H1 (cell line): Measurements from ENCODE around the gene ARHGAP24. TPM values are rescaled to one million over a fixed set of nuclear protein-coding genes. Genes with fewer than 3 reads are reported as not detected.

Source experiments
- CTCF ChIA-PET: fragments of 300-600 bp; sonication (Branson Sonifier 250); formaldehyde crosslinking; loops from one replicate; lab custom pipeline; 2021; ENCODE audit not compliant: partially characterized antibody; lab: Charles Lee
- POLR2A ChIA-PET: fragments of 300-600 bp; sonication (Branson Sonifier 250); formaldehyde crosslinking; loops from one replicate; lab custom pipeline; 2021; ENCODE audit warnings: inconsistent platforms; ENCODE audit not compliant: partially characterized antibody; lab: Charles Lee
- DNase-seq, 2 experiments: peaks; one replicate each; pipeline versions ENCODE4 v3.0.0 to v3.0.0-alpha.2; 2010 to 2022; ENCODE audit warnings: low spot score in 2 of 2, low read depth in 1 of 2, mixed read lengths in 1 of 2
- FAIRE-seq: peaks from 2 replicates; lab custom pipeline; 2011; peaks lifted over from hg19 to GRCh38; lab: Jason Lieb, UNC
- H2AFZ ChIP-seq: 2 replicates; pipeline ENCODE4 v1.8.1; 2012; ENCODE audit warnings: low read length, inconsistent platforms
- H2AK5ac ChIP-seq: 2 replicates; pipeline ENCODE4 v1.6.1; 2013; ENCODE audit warnings: low read depth, low read length
- H2BK120ac ChIP-seq: replicated peaks from 2 replicates; pipeline ENCODE3; 2013; ENCODE audit warnings: low read depth, low read length, inconsistent platforms
- H2BK12ac ChIP-seq: 2 replicates; pipeline ENCODE4 v1.6.1; 2013; ENCODE audit warnings: low read depth, low read length
- H2BK15ac ChIP-seq: 2 replicates; pipeline ENCODE4 v1.6.1; 2013; ENCODE audit warnings: low read length
- H2BK20ac ChIP-seq: 2 replicates; pipeline ENCODE4 v1.6.1; 2013; ENCODE audit warnings: low read length
- H2BK5ac ChIP-seq: 2 replicates; pipeline ENCODE4 v1.6.1; 2013; ENCODE audit warnings: low read depth, low read length
- H3K14ac ChIP-seq: 2 replicates; pipeline ENCODE4 v1.6.1; 2013; ENCODE audit warnings: inconsistent platforms; ENCODE audit not compliant: insufficient read length
- H3K18ac ChIP-seq: 2 replicates; pipeline ENCODE4 v1.6.1; 2013; ENCODE audit warnings: low read length; ENCODE audit errors: extremely low read depth
- H3K23ac ChIP-seq: 2 replicates; pipeline ENCODE4 v1.6.1; 2013; ENCODE audit warnings: inconsistent platforms; ENCODE audit not compliant: insufficient read length
- H3K23me2 ChIP-seq: 2 replicates; pipeline ENCODE4 v1.6.1; 2013; ENCODE audit warnings: low read depth, low read length
- H3K27ac ChIP-seq: 2 replicates; pipeline ENCODE4 v1.6.1; 2011; ENCODE audit warnings: low read depth, low read length, inconsistent platforms
- H3K27me3 ChIP-seq, 4 experiments: replicated peaks in 1 of 4; 1 replicate in 1 of 4; 2 replicates in 3 of 4; pipeline versions ENCODE4 v1.6.1 to v1.8.1; 2011 to 2013; ENCODE audit warnings: low read length in 3 of 4, mild to moderate bottlenecking in 3 of 4, inconsistent platforms in 2 of 4, mixed read lengths in 2 of 4, moderate library complexity in 1 of 4; ENCODE audit not compliant: control insufficient read depth in 3 of 4, insufficient read depth in 3 of 4; ENCODE audit errors: extremely low read depth in 1 of 4
- H3K36me3 ChIP-seq, 4 experiments: 2 replicates each; pipeline versions ENCODE4 v1.6.1 to v1.8.1; 2011 to 2013; ENCODE audit warnings: mild to moderate bottlenecking in 4 of 4, low read length in 3 of 4, moderate library complexity in 2 of 4, control low read depth in 1 of 4, inconsistent platforms in 1 of 4; ENCODE audit not compliant: insufficient read depth in 4 of 4, control insufficient read depth in 2 of 4
- H3K4ac ChIP-seq: replicated peaks from 2 replicates; pipeline ENCODE3; 2013; ENCODE audit warnings: low read length, low read depth, mixed read lengths, inconsistent platforms; ENCODE audit not compliant: insufficient read length
- H3K4me1 ChIP-seq, 4 experiments: replicated peaks in 1 of 4; 1 replicate in 1 of 4; 2 replicates in 3 of 4; pipeline versions ENCODE4 v1.6.1 to v1.8.1; 2011 to 2013; ENCODE audit warnings: low read length in 3 of 4, inconsistent platforms in 2 of 4, mixed read lengths in 1 of 4; ENCODE audit not compliant: insufficient read depth in 4 of 4, control insufficient read depth in 3 of 4
- H3K4me2 ChIP-seq, 2 experiments: 2 replicates each; pipeline versions ENCODE4 v1.6.1 to v1.8.1; 2011 to 2013; ENCODE audit warnings: low read depth in 2 of 2, low read length in 2 of 2, control low read depth in 1 of 2, inconsistent platforms in 1 of 2, mild to moderate bottlenecking in 1 of 2; ENCODE audit not compliant: insufficient read depth in 1 of 2
- H3K4me3 ChIP-seq, 4 experiments: fragments of 200-600, 300-600 bp in 1 of 4; sonication (generic), shearing (Covaris generic), sonication (Bioruptor Twin) in 1 of 4; 2 replicates each; pipeline versions ENCODE4 v1.5.1 to v1.8.1; 2011 to 2016; ENCODE audit warnings: low read length in 4 of 4, low read depth in 3 of 4, control low read depth in 2 of 4, inconsistent platforms in 2 of 4, mild to moderate bottlenecking in 2 of 4, mixed read lengths in 1 of 4, moderate library complexity in 1 of 4; ENCODE audit not compliant: insufficient read depth in 2 of 4; ENCODE audit errors: extremely low read depth in 1 of 4
- H3K56ac ChIP-seq: replicated peaks from 2 replicates; pipeline ENCODE3; 2013; ENCODE audit warnings: low read depth, mild to moderate bottlenecking, mixed read lengths, low read length, inconsistent platforms; ENCODE audit not compliant: insufficient read length
- H3K79me1 ChIP-seq: 2 replicates; pipeline ENCODE4 v1.6.1; 2013; ENCODE audit warnings: low read depth, low read length, control low read depth
- H3K79me2 ChIP-seq, 2 experiments: 2 replicates each; pipeline versions ENCODE4 v1.6.1 to v1.8.1; 2012 to 2013; ENCODE audit warnings: low read length in 2 of 2, mild to moderate bottlenecking in 2 of 2, inconsistent platforms in 1 of 2; ENCODE audit not compliant: insufficient read depth in 2 of 2, control insufficient read depth in 1 of 2
- H3K9ac ChIP-seq, 4 experiments: replicated peaks in 1 of 4; 1 replicate in 1 of 4; 2 replicates in 3 of 4; pipeline versions ENCODE4 v1.6.1 to v1.8.1; 2011 to 2013; ENCODE audit warnings: low read depth in 3 of 4, low read length in 3 of 4, control low read depth in 2 of 4, mild to moderate bottlenecking in 2 of 4, moderate library complexity in 2 of 4, inconsistent platforms in 1 of 4; ENCODE audit errors: extremely low read depth in 1 of 4
- H3K9me3 ChIP-seq, 2 experiments: 2 replicates each; pipeline versions ENCODE4 v1.6.1 to v1.8.1; 2012 to 2013; ENCODE audit warnings: mild to moderate bottlenecking in 2 of 2, moderate library complexity in 2 of 2, control low read depth in 1 of 2, inconsistent platforms in 1 of 2, low read depth in 1 of 2, low read length in 1 of 2, mixed read lengths in 1 of 2; ENCODE audit not compliant: insufficient read depth in 2 of 2
- H4K20me1 ChIP-seq, 2 experiments: replicated peaks in 1 of 2; 2 replicates each; pipeline versions ENCODE3 to v1.8.1; 2011 to 2013; ENCODE audit warnings: inconsistent platforms in 2 of 2, low read length in 2 of 2, mild to moderate bottlenecking in 1 of 2; ENCODE audit not compliant: insufficient read depth in 2 of 2, control insufficient read depth in 1 of 2
- H4K5ac ChIP-seq: 2 replicates; pipeline ENCODE4 v1.6.1; 2013; ENCODE audit warnings: low read length, low read depth, mixed read lengths, inconsistent platforms; ENCODE audit not compliant: insufficient read length
- H4K8ac ChIP-seq: 2 replicates; pipeline ENCODE4 v1.8.0; 2013; ENCODE audit warnings: mild to moderate bottlenecking, moderate library complexity, low read length, inconsistent platforms; ENCODE audit not compliant: insufficient read depth; ENCODE audit errors: extremely low read depth
- H4K91ac ChIP-seq: replicated peaks from 2 replicates; pipeline ENCODE3; 2013; ENCODE audit warnings: low read length, mixed read lengths, inconsistent platforms; ENCODE audit not compliant: insufficient read length
- BRCA1 ChIP-seq: IDR thresholded peaks from 2 replicates; pipeline ENCODE4 v1.6.1; 2012; ENCODE audit warnings: low read depth, low read length, improper control_type of control experiment
- CTCF ChIP-seq, 3 experiments: IDR thresholded peaks; 1 replicate in 2 of 3; 2 replicates in 1 of 3; pipeline versions ENCODE4 v1.5.1 to v1.6.1; 2011; ENCODE audit warnings: low read length in 3 of 3, mild to moderate bottlenecking in 3 of 3, inconsistent platforms in 2 of 3, low read depth in 1 of 3, moderate library complexity in 1 of 3; ENCODE audit not compliant: insufficient read depth in 1 of 3; ENCODE audit errors: control extremely low read depth in 1 of 3
- EP300 ChIP-seq, 2 experiments: IDR thresholded peaks; 1 replicate in 1 of 2; 2 replicates in 1 of 2; pipeline ENCODE4 v1.6.1; 2011 to 2012; ENCODE audit warnings: low read depth in 2 of 2, low read length in 2 of 2, mild to moderate bottlenecking in 2 of 2, borderline replicate concordance in 1 of 2, inconsistent platforms in 1 of 2, moderate library complexity in 1 of 2
- JUN ChIP-seq: IDR thresholded peaks from 2 replicates; pipeline ENCODE4 v1.6.1; 2011; ENCODE audit warnings: low read depth, mild to moderate bottlenecking, improper control_type of control experiment, low read length
- JUND ChIP-seq: IDR thresholded peaks from 2 replicates; pipeline ENCODE4 v1.6.1; 2011; ENCODE audit warnings: mild to moderate bottlenecking, improper control_type of control experiment, low read length
- RNF2 ChIP-seq: fragments of 200-900, 300-1000 bp; sonication (generic); IDR thresholded peaks from 2 replicates; pipeline ENCODE4 v1.7.1; 2016; ENCODE audit warnings: borderline replicate concordance, low read depth, mild to moderate bottlenecking, antibody characterized with exemption, low read length; ENCODE audit not compliant: poor library complexity, severe bottlenecking; ENCODE audit errors: missing control alignments
- SAP30 ChIP-seq: fragments of 300-600 bp; sonication (generic); IDR thresholded peaks from 2 replicates; pipeline ENCODE4 v1.7.1; 2012; ENCODE audit warnings: low read length, moderate library complexity, mild to moderate bottlenecking, inconsistent platforms; ENCODE audit not compliant: insufficient read depth, insufficient replicate concordance
- TBP ChIP-seq: IDR thresholded peaks from 2 replicates; pipeline ENCODE4 v1.6.1; 2011; ENCODE audit warnings: low read depth, low read length, improper control_type of control experiment
- WGBS, 2 experiments: shearing (Covaris generic) in 1 of 2; methylation state at CpG; one replicate each; pipeline versions ENCODE4 v1.1.6 to v1.1.7; 2013 to 2015; ENCODE audit warnings: low lambda C conversion rate in 2 of 2, mixed read lengths in 2 of 2, inconsistent platforms in 1 of 2, low coverage in 1 of 2, missing lambda C conversion rate in 1 of 2; ENCODE audit not compliant: insufficient replicate concordance in 2 of 2, insufficient coverage in 1 of 2, insufficient read length in 1 of 2; ENCODE audit errors: extremely low coverage in 1 of 2, missing lambda C conversion rate in 1 of 2; 5-methylcytosine and 5-hydroxymethylcytosine counted together
- polyA plus RNA-seq, 7 experiments: library from polyadenylated mRNA; depleted of rRNA in 3 of 7; stranded (reverse) in 5 of 7; unstranded in 2 of 7; fragments of >200 nt in 5 of 7; fragments of 200-250 nt in 2 of 7; gene quantifications; 1 replicate in 5 of 7; 2 replicates in 1 of 7; 4 replicates in 1 of 7; pipeline versions ENCODE4 v1.2.1 to v1.2.3, GENCODE V29; 2011 to 2013; ENCODE audit warnings: missing spikeins in 2 of 7, mixed read lengths in 2 of 7
- total RNA-seq: library from RNA; stranded (reverse); fragmentation: NEBNext Ultra II Directional; extraction: Animal tissue kit (Norgen Biotek cat#: 25700); gene quantifications from 2 replicates; pipeline ENCODE4 v1.2.1, GENCODE V29; 2021

Gene ARHGAP24
- total and polyA plus RNA-seq, 2 of the 8 experiments (the other 6 are each of a cell fraction or from before 2014, with no cell fraction given) = 0.08 to 0.50 TPM

- no peaks in the 10 kb centered on the region for H3K4me1 ChIP-seq
- no peak overlapping the region for H2BK5ac ChIP-seq
- no peaks in the 10 kb centered on the region for H3K79me2 ChIP-seq
- no peak overlapping the region for H3K9ac ChIP-seq
- ChIA-PET CTCF (no interaction called here), POLR2A (no interaction called here)
- no peak overlapping the region for H3K14ac ChIP-seq
- WGBS, 2 experiments = 77% methylated on average over 4 of the region's 4 CpGs; no CpG with 5 or more reads in 1 of the 2 experiments
- H2BK15ac ChIP-seq = no peak overlapping the region
- no peak overlapping the region for H3K4ac ChIP-seq
- H3K18ac ChIP-seq = no peak overlapping the region
- H3K36me3 ChIP-seq = no peaks in the 10 kb centered on the region
- no peak overlapping the region for H2AFZ ChIP-seq
- no peaks in the 10 kb centered on the region for H3K23me2 ChIP-seq
- no peaks in the 10 kb centered on the region for H3K27me3 ChIP-seq
- H2AK5ac ChIP-seq = no peak overlapping the region
- H3K23ac ChIP-seq = no peak overlapping the region
- H3K4me3 ChIP-seq = no peak overlapping the region
- no peak overlapping the region for H4K91ac ChIP-seq
- DNase-seq = no peak
- no peak for FAIRE-seq
- TF ChIP-seq SAP30 (no peak), BRCA1 (no peak), CTCF (IDR thresholded peaks at IDR 0.05; ENCODE audit: control extremely low read depth in 1 of 3, insufficient read depth in 1 of 3, low read depth in 1 of 3, low read length in 3 of 3) (no peak), TBP (no peak), RNF2 (no peak), EP300 (IDR thresholded peaks at IDR 0.05; ENCODE audit: borderline replicate concordance in 1 of 2, low read depth in 2 of 2, low read length in 2 of 2) (no peak), JUN (no peak), JUND (no peak)
- H3K79me1 ChIP-seq = no peaks in the 10 kb centered on the region
- no peak overlapping the region for H2BK12ac ChIP-seq
- no peak overlapping the region for H4K5ac ChIP-seq
- H4K8ac ChIP-seq = no peak overlapping the region
- no peaks in the 10 kb centered on the region for H4K20me1 ChIP-seq
- H2BK120ac ChIP-seq = no peak overlapping the region
- no peak overlapping the region for H2BK20ac ChIP-seq
- no peak overlapping the region for H3K4me2 ChIP-seq
- no peak overlapping the region for H3K27ac ChIP-seq
- no peaks in the 10 kb centered on the region for H3K9me3 ChIP-seq
- H3K56ac ChIP-seq = no peak overlapping the region
Measured at GRCh38 chr4:85639946-85640345, 165.0 kb downstream of the ARHGAP24 start.
